H1 (cell line): Measurements from ENCODE around the gene C2CD3. TPM values are rescaled to one million over a fixed set of nuclear protein-coding genes. Genes with fewer than 3 reads are reported as not detected.

Experiments
- ASH2L ChIP-seq: fragments of 200-600, 300-600 bp; sonication (generic); IDR thresholded peaks from one replicate; pipeline ENCODE4 v1.7.1; 2017; ENCODE audit warnings: low read length
- RXRA ChIP-seq: IDR thresholded peaks from 2 replicates; pipeline ENCODE4 v1.6.1; 2011; ENCODE audit warnings: low read depth, mild to moderate bottlenecking, low read length, moderate library complexity; ENCODE audit not compliant: insufficient read depth
- polyA plus RNA-seq, 7 experiments: library from polyadenylated mRNA; depleted of rRNA in 3 of 7; stranded (reverse) in 5 of 7; unstranded in 2 of 7; fragments of >200 nt in 5 of 7; fragments of 200-250 nt in 2 of 7; gene quantifications; 1 replicate in 5 of 7; 2 replicates in 1 of 7; 4 replicates in 1 of 7; pipeline versions ENCODE4 v1.2.1 to v1.2.3, GENCODE V29; 2011 to 2013; ENCODE audit warnings: missing spikeins in 2 of 7, mixed read lengths in 2 of 7
- total RNA-seq: library from RNA; stranded (reverse); fragmentation: NEBNext Ultra II Directional; extraction: Animal tissue kit (Norgen Biotek cat#: 25700); gene quantifications from 2 replicates; pipeline ENCODE4 v1.2.1, GENCODE V29; 2021

C2CD3 gene
- total and polyA plus RNA-seq, 2 of the 8 experiments (the other 6 are each of a cell fraction or from before 2014, with no cell fraction given): 11.0 to 29.1 TPM

DNA sequence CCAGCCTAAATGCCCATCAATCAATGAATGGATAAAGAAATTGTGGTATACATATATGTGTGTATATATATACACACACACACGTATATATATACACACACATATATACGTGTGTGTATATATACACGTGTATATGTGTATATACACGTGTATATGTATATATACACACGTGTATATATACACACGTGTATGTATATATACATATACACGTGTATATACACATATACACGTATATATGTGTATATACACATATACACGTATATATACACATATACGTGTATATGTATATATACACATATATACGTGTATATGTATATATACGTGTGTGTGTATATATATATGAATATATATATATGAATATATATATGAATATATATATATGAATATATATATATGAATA is 54.1 kb downstream of the C2CD3 start (continued):
- no peak for TF ChIP-seq RXRA
- TF ChIP-seq ASH2L: no peak
